Measurements from ENCODE around the gene TLCD3A.
"Not testable (repeated sequence)": the region's sequence is repeated elsewhere in the genome, so short reads cannot be mapped to it uniquely, and the experiment has no call there.

TLCD3A gene

DNA sequence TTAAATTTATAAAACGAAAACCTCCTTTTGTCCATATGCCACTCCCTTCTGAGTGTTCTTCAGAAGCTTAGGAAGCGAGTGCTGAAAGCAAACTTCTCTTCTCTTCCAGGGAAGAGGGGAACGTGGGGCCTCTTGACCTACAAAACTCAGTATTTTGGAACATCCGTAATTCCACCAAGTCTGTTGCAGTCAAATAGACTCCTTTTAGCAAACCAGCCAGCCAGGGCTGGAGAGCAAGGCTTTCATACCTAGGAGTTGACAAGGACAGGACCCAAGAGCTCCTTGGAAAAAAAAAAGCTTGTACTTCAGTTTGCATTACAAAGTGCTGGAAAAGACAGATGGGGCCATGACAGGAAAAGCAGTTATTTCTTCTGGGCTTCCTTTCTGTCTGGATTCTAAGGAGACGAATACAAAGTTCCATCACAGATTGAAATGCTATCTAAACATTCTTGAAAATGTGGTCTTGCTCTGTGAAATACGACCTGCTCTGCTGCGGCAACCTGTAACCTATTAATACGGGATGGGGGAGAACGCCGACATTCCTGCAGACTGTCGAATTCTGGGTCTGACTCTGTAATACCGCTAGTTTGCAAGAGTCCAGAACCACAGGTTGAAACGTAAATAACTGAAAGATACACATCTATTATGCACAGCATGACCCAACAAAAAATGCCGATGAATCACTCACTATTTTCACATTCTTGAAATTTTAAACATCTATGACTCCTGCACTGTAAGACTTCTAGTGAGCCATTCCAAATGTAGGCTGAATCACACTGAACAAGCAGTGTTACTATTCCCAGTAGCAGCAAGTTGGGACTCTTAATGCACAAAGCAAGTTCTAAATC, 38.4 kb upstream of the TLCD3A start:
- no peak for DNase-seq
- H3K9me3 ChIP-seq (ENCODE audit: control insufficient read depth, low read length), result no peaks in the 10 kb centered on the region
- H3K4me3 ChIP-seq (ENCODE audit: insufficient read depth, low read depth, low read length, poor library complexity, severe bottlenecking), result no peak overlapping the region
- H3K4me1 ChIP-seq (ENCODE audit: control insufficient read depth, insufficient read depth, low read length, poor library complexity, severe bottlenecking), result no peaks in the 10 kb centered on the region
- no peak overlapping the region for H3K27ac ChIP-seq (ENCODE audit: insufficient read depth, low read length, poor library complexity, severe bottlenecking)
- no peaks in the 10 kb centered on the region for H3K27me3 ChIP-seq (replicated peaks; ENCODE audit: control insufficient read depth, insufficient read depth, low read length, poor library complexity, severe bottlenecking)
- peaks cover 58% of the 10 kb centered on the region for H3K36me3 ChIP-seq (ENCODE audit: control insufficient read depth, insufficient read depth, low read length)

- Histone ChIP-seq H3K9me3 (ENCODE audit: control insufficient read depth, low read length) (no peaks in the 10 kb centered on the region), H3K27ac (ENCODE audit: insufficient read depth, low read length, poor library complexity, severe bottlenecking) (no peak overlapping the region), H3K27me3 (replicated peaks; ENCODE audit: control insufficient read depth, insufficient read depth, low read length, poor library complexity, severe bottlenecking) (no peaks in the 10 kb centered on the region), H3K4me3 (ENCODE audit: insufficient read depth, low read depth, low read length, poor library complexity, severe bottlenecking) (no peak overlapping the region), H3K36me3 (ENCODE audit: control insufficient read depth, insufficient read depth, low read length) (peaks cover 48% of the 10 kb centered on the region), H3K4me1 (ENCODE audit: control insufficient read depth, insufficient read depth, low read length, poor library complexity, severe bottlenecking) (no peaks in the 10 kb centered on the region)
- no peak for DNase-seq
Measured at GRCh38 chr17:696369-696768, 36.0 kb upstream of the TLCD3A start.

GRCh38 chr17:697682-698081, 34.7 kb upstream of the TLCD3A start:
- no peak for DNase-seq
- Histone ChIP-seq H3K27ac (ENCODE audit: insufficient read depth, low read length, poor library complexity, severe bottlenecking) (no peak overlapping the region), H3K9me3 (ENCODE audit: control insufficient read depth, low read length) (no peaks in the 10 kb centered on the region), H3K36me3 (ENCODE audit: control insufficient read depth, insufficient read depth, low read length) (peaks cover 39% of the 10 kb centered on the region), H3K27me3 (replicated peaks; ENCODE audit: control insufficient read depth, insufficient read depth, low read length, poor library complexity, severe bottlenecking) (no peaks in the 10 kb centered on the region), H3K4me3 (ENCODE audit: insufficient read depth, low read depth, low read length, poor library complexity, severe bottlenecking) (no peak overlapping the region), H3K4me1 (ENCODE audit: control insufficient read depth, insufficient read depth, low read length, poor library complexity, severe bottlenecking) (no peaks in the 10 kb centered on the region)

GRCh38 chr17:698096-698495, 34.3 kb upstream of the TLCD3A start:
- peaks cover 39% of the 10 kb centered on the region for H3K36me3 ChIP-seq (ENCODE audit: control insufficient read depth, insufficient read depth, low read length)
- H3K9me3 ChIP-seq (ENCODE audit: control insufficient read depth, low read length); H3K27ac ChIP-seq (ENCODE audit: insufficient read depth, low read length, poor library complexity, severe bottlenecking); H3K27me3 ChIP-seq (replicated peaks; ENCODE audit: control insufficient read depth, insufficient read depth, low read length, poor library complexity, severe bottlenecking); H3K4me3 ChIP-seq (ENCODE audit: insufficient read depth, low read depth, low read length, poor library complexity, severe bottlenecking); H3K4me1 ChIP-seq (ENCODE audit: control insufficient read depth, insufficient read depth, low read length, poor library complexity, severe bottlenecking); DNase-seq: not testable (repeated sequence)

DNA sequence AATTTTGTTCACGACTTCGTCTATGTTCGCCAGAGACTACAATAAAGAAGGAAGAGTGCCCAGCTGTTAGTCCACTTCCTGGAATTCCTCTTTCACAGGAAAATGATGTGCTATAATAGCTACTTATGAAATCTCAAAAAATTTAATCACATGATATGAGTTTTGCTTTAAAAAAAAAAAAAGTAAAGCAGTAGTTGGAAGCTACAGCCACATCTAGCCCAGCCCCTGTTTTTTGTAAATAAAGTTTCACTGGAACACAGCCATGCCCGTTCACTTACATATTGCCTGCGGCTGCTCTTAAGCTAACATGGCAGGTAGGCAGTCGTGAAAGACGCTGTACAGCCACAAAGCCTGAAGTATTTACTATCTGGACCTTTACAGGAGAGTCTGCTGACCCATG, 33.1 kb upstream of the TLCD3A start:
- H3K4me1 ChIP-seq (ENCODE audit: control insufficient read depth, insufficient read depth, low read length, poor library complexity, severe bottlenecking), result no peaks in the 10 kb centered on the region
- H3K36me3 ChIP-seq (ENCODE audit: control insufficient read depth, insufficient read depth, low read length), result peaks cover 32% of the 10 kb centered on the region
- no peak overlapping the region for H3K27ac ChIP-seq (ENCODE audit: insufficient read depth, low read length, poor library complexity, severe bottlenecking)
- no peaks in the 10 kb centered on the region for H3K27me3 ChIP-seq (replicated peaks; ENCODE audit: control insufficient read depth, insufficient read depth, low read length, poor library complexity, severe bottlenecking)
- DNase-seq, result no peak
- no peaks in the 10 kb centered on the region for H3K9me3 ChIP-seq (ENCODE audit: control insufficient read depth, low read length)
- no peak overlapping the region for H3K4me3 ChIP-seq (ENCODE audit: insufficient read depth, low read depth, low read length, poor library complexity, severe bottlenecking)

DNA sequence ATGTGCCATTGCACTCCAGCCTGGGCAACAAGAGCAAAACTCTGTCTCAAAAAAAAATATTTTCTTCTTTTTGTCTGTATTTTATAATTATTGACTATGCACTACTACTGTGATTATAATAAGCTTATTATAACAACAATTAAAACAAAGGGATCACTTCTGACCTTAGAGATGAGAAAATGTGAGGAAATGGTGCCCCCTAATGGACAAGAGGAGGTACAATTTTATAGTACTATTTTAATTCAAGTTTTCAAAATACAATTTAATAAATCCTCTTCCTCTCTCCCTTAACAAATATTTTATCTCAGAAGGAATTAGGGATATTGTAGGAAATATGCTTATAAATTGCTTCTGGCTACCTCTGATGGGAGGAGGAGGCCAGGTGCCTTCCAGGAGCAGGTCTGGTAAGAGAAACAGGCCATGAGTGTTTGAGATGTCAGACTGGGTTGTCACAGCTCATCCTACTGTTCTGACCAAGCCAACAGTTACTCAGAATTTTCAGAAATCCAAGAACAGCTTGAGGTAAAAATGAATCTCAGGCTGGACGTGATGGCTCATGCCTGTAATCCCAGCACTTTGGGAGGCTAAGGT, 31.8 kb upstream of the TLCD3A start:
- H3K4me1 ChIP-seq (ENCODE audit: control insufficient read depth, insufficient read depth, low read length, poor library complexity, severe bottlenecking), result no peaks in the 10 kb centered on the region
- H3K9me3 ChIP-seq (ENCODE audit: control insufficient read depth, low read length), result no peaks in the 10 kb centered on the region
- no peaks in the 10 kb centered on the region for H3K27me3 ChIP-seq (replicated peaks; ENCODE audit: control insufficient read depth, insufficient read depth, low read length, poor library complexity, severe bottlenecking)
- no peak overlapping the region for H3K4me3 ChIP-seq (ENCODE audit: insufficient read depth, low read depth, low read length, poor library complexity, severe bottlenecking)
- H3K27ac ChIP-seq (ENCODE audit: insufficient read depth, low read length, poor library complexity, severe bottlenecking), result no peak overlapping the region
- no peak for DNase-seq
- H3K36me3 ChIP-seq (ENCODE audit: control insufficient read depth, insufficient read depth, low read length), result peaks cover 25% of the 10 kb centered on the region

DNA sequence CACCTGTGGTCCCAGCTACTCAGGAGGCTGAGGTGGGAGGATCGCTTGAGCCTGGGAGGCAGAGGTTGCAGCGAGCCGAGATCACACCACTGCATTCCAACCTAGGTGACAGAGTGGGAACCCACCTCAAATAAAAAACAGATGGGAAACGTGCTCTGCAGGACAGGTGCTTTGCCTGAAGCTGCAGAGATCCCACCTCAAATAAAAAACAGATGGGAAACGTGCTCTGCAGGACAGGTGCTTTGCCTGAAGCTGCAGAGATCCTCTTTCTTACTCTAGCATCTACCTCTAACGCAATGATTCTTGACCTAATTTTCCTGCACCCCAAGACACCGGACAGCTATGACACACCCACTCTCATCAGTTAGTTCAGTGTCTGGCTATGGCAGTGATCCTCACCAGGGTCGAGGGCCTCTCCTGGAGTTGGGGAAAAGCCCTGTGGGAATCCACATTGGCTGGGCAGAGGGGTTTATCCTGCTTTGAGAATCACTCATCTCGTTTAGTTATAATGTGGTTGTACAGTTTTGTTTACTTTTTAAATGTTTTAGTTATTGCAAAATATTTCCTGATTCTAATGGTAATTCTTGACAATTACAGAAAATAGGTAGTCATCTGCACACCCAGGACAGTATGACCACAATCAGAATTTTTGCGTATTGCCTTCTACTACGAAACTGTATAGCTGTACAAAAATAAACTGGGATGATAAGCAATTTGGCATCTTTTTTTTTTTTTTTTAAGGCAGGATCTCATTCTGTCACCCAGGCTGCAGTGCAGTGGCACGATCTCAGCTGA, 29.1 kb upstream of the TLCD3A start:
- DNase-seq, result no peak
- H3K27me3 ChIP-seq (replicated peaks; ENCODE audit: control insufficient read depth, insufficient read depth, low read length, poor library complexity, severe bottlenecking), result no peaks in the 10 kb centered on the region
- H3K36me3 ChIP-seq (ENCODE audit: control insufficient read depth, insufficient read depth, low read length), result peaks cover 14% of the 10 kb centered on the region
- no peak overlapping the region for H3K27ac ChIP-seq (ENCODE audit: insufficient read depth, low read length, poor library complexity, severe bottlenecking)
- no peaks in the 10 kb centered on the region for H3K4me1 ChIP-seq (ENCODE audit: control insufficient read depth, insufficient read depth, low read length, poor library complexity, severe bottlenecking)
- no peak overlapping the region for H3K4me3 ChIP-seq (ENCODE audit: insufficient read depth, low read depth, low read length, poor library complexity, severe bottlenecking)
- H3K9me3 ChIP-seq (ENCODE audit: control insufficient read depth, low read length), result no peaks in the 10 kb centered on the region

GRCh38 chr17:704111-704864, 28.1 kb upstream of the TLCD3A start:
- H3K27me3 ChIP-seq (replicated peaks; ENCODE audit: control insufficient read depth, insufficient read depth, low read length, poor library complexity, severe bottlenecking), result no peaks in the 10 kb centered on the region
- H3K4me1 ChIP-seq (ENCODE audit: control insufficient read depth, insufficient read depth, low read length, poor library complexity, severe bottlenecking), result no peaks in the 10 kb centered on the region
- no peaks in the 10 kb centered on the region for H3K9me3 ChIP-seq (ENCODE audit: control insufficient read depth, low read length)
- peaks cover 21% of the 10 kb centered on the region for H3K36me3 ChIP-seq (ENCODE audit: control insufficient read depth, insufficient read depth, low read length)
- no peak overlapping the region for H3K4me3 ChIP-seq (ENCODE audit: insufficient read depth, low read depth, low read length, poor library complexity, severe bottlenecking)
- no peak for DNase-seq
- H3K27ac ChIP-seq (ENCODE audit: insufficient read depth, low read length, poor library complexity, severe bottlenecking), result no peak overlapping the region

- Histone ChIP-seq H3K27ac (ENCODE audit: insufficient read depth, low read length, poor library complexity, severe bottlenecking) (no peak overlapping the region), H3K9me3 (ENCODE audit: control insufficient read depth, low read length) (no peaks in the 10 kb centered on the region), H3K4me1 (ENCODE audit: control insufficient read depth, insufficient read depth, low read length, poor library complexity, severe bottlenecking) (no peaks in the 10 kb centered on the region), H3K4me3 (ENCODE audit: insufficient read depth, low read depth, low read length, poor library complexity, severe bottlenecking) (no peak overlapping the region), H3K27me3 (replicated peaks; ENCODE audit: control insufficient read depth, insufficient read depth, low read length, poor library complexity, severe bottlenecking) (no peaks in the 10 kb centered on the region), H3K36me3 (ENCODE audit: control insufficient read depth, insufficient read depth, low read length) (peaks cover 28% of the 10 kb centered on the region)
- DNase-seq, result no peak
Measured at GRCh38 chr17:705011-705410, 27.4 kb upstream of the TLCD3A start.
